ENCODE results near the gene STXBP6. TPM values are rescaled to one million over a fixed set of nuclear protein-coding genes. Genes with fewer than 3 reads are reported as not detected.

STXBP6 gene
- total and polyA plus RNA-seq, 2 of the 13 experiments (the other 11 are each of a cell fraction or from before 2014, with no cell fraction given) = 35.3 to 42.8 TPM

DNA sequence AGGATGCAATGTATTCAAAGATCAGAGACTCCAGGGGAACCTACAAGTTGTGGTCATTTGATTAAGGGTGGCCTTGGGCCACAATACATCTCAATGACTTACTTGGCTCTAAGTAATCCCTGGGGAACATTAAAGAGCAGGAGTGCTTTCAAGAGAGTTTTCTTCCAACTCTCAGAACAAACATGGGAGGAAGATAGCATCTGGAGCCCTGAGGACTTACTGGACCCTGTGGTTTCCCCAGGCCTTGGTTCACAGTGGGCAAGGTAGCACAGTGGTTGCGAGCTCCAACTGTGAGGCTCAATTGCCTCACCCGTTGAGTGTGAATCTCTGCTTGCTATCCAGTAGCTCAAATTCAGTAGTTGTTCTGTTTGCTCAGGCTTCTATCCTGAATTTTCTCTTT, 32.4 kb downstream of the STXBP6 start:
- ATAC-seq = no peak; the same call in 1 of the 3 replicates
- no TSS peak for BruUV-seq (replicated peaks)
- intact Hi-C loops (cut with micrococcal nuclease; ENCODE audit: unreplicated experiment) (no loop called here), in situ Hi-C loops (cut with HindIII; ENCODE audit: extremely low pct_ligation_motif_present, low pct_unique_long_range_greater_than_20kb) (no loop called here)
- no peak overlapping the region for H3K9ac ChIP-seq (ENCODE audit: insufficient read depth, low read depth, low read length)
- H3K36me3 ChIP-seq (replicated peaks in 1 of 2; ENCODE audit: control insufficient read depth in 1 of 2, insufficient read depth in 2 of 2, low read length in 2 of 2) = no peaks in the 10 kb centered on the region
- DNase-seq (ENCODE audit: low spot score) = no peak
- CTCF ChIA-PET (ENCODE audit: low intra/inter-chr PET ratio, low total read pairs) = no interaction called here
- no peak overlapping the region for H3K4me3 ChIP-seq (replicated peaks in 1 of 3; ENCODE audit: insufficient read depth in 1 of 3, low read depth in 2 of 3, low read length in 3 of 3)
- no peaks in the 10 kb centered on the region for H3K27me3 ChIP-seq (ENCODE audit: control insufficient read depth in 1 of 2, insufficient read depth in 2 of 2, low read length in 2 of 2)
- POLR2A ChIA-PET = interaction anchor here (1.3 kb wide), 1 partner anchor 201 kb away, joined by 4 read pairs; no protein-coding TSS in a partner anchor
- H2AFZ ChIP-seq (ENCODE audit: low read length) = no peak overlapping the region
- H3K27ac ChIP-seq (ENCODE audit: extremely low read length, insufficient read depth, low read length) = no peak overlapping the region
- H3K9me3 ChIP-seq (ENCODE audit: low read length) = no peaks in the 10 kb centered on the region
- FAIRE-seq = no peak
- 0 out of 2 replicates have a peak, but pooled peaks have one; percentile 32 for TF ChIP-seq ZNF550 (CRISPR knock-in tag; IDR thresholded peaks at IDR 0.05; ENCODE audit: borderline replicate concordance)
- no peak for TF ChIP-seq KDM1A (CRISPR knock-in tag; IDR thresholded peaks at IDR 0.05)
- TF ChIP-seq ZNF713 (CRISPR knock-in tag; IDR thresholded peaks at IDR 0.05) = 0 out of 2 replicates have a peak, but pooled peaks have one; percentile 50
- no peak for TF ChIP-seq KMT2A (CRISPR knock-in tag; IDR thresholded peaks at IDR 0.05)
- no peak for TF ChIP-seq JUNB (CRISPR knock-in tag; IDR thresholded peaks at IDR 0.05; ENCODE audit: borderline replicate concordance)
- TF ChIP-seq RFXANK (CRISPR knock-in tag; IDR thresholded peaks at IDR 0.05) = no peak
- H3K79me2 ChIP-seq (ENCODE audit: insufficient read depth, low read length) = peaks cover 6% of the 10 kb centered on the region
- H3K4me1 ChIP-seq (ENCODE audit: insufficient read depth, low read length) = peaks cover 31% of the 10 kb centered on the region
- H3K4me2 ChIP-seq (ENCODE audit: low read depth, low read length) = no peak overlapping the region
- WGBS (ENCODE audit: low lambda C conversion rate) = 82% methylated on average over 2 of the region's 2 CpGs
- H4K20me1 ChIP-seq (ENCODE audit: insufficient read depth, low read length) = no peaks in the 10 kb centered on the region

- H4K20me1 ChIP-seq (ENCODE audit: insufficient read depth, low read length) = no peaks in the 10 kb centered on the region
- ChIA-PET CTCF (ENCODE audit: low intra/inter-chr PET ratio, low total read pairs) (no interaction called here), POLR2A (interaction anchor here (0.9 to 1.8 kb wide), 9 partner anchors 10 to 199 kb away, joined by 3 to 8 read pairs (median 4); no protein-coding TSS in a partner anchor)
- FAIRE-seq (peak; percentile 15), DNase-seq (ENCODE audit: low spot score) (peak; percentile 54), ATAC-seq (peak; percentile 45; the same call in 2 of the 3 replicates)
- no peaks in the 10 kb centered on the region for H3K9me3 ChIP-seq (ENCODE audit: low read length)
- no peaks in the 10 kb centered on the region for H3K36me3 ChIP-seq (replicated peaks in 1 of 2; ENCODE audit: control insufficient read depth in 1 of 2, insufficient read depth in 2 of 2, low read length in 2 of 2)
- intact Hi-C loops (cut with micrococcal nuclease; ENCODE audit: unreplicated experiment) = no loop called here
- 0 out of 2 replicates have a peak overlapping the region, but pooled peaks have one; percentile 1 for H3K4me2 ChIP-seq (ENCODE audit: low read depth, low read length)
- BruUV-seq (replicated peaks) = no TSS peak
- H2AFZ ChIP-seq (ENCODE audit: low read length) = no peak overlapping the region
- peaks cover 31% of the 10 kb centered on the region for H3K4me1 ChIP-seq (ENCODE audit: insufficient read depth, low read length)
- no peak overlapping the region for H3K27ac ChIP-seq (ENCODE audit: extremely low read length, insufficient read depth, low read length)
- H3K27me3 ChIP-seq (ENCODE audit: control insufficient read depth in 1 of 2, insufficient read depth in 2 of 2, low read length in 2 of 2) = no peaks in the 10 kb centered on the region
- peaks cover 7% of the 10 kb centered on the region for H3K79me2 ChIP-seq (ENCODE audit: insufficient read depth, low read length)
- in situ Hi-C loops (cut with HindIII; ENCODE audit: extremely low pct_ligation_motif_present, low pct_unique_long_range_greater_than_20kb) = no loop called here
- H3K9ac ChIP-seq (ENCODE audit: insufficient read depth, low read depth, low read length) = no peak overlapping the region
- 99% methylated on average over 1 of the region's 1 CpG for WGBS (ENCODE audit: low lambda C conversion rate)
- H3K4me3 ChIP-seq (replicated peaks in 1 of 3; ENCODE audit: insufficient read depth in 1 of 3, low read depth in 2 of 3, low read length in 3 of 3) = no peak overlapping the region
- TF ChIP-seq MAFF (IDR thresholded peaks at IDR 0.05; ENCODE audit: low read depth, low read length) (peak; percentile 44; the same call in 1 of the 2 replicates), ZMYM2 (CRISPR knock-in tag; IDR thresholded peaks at IDR 0.05) (peak; percentile 48; the same call in 1 of the 2 replicates), RFXANK (CRISPR knock-in tag; IDR thresholded peaks at IDR 0.05) (no peak), SMAD9 (CRISPR knock-in tag; IDR thresholded peaks at IDR 0.05) (no peak), ZBTB20 (CRISPR knock-in tag; IDR thresholded peaks at IDR 0.05; ENCODE audit: borderline replicate concordance, low read depth) (peak; percentile 66; the same call in 1 of the 2 replicates), SOX13 (IDR thresholded peaks at IDR 0.05) (no peak), SOX13 (CRISPR knock-in tag; conservative IDR thresholded peaks at IDR 0.05 in 1 of 2, IDR thresholded peaks at IDR 0.05 in 1 of 2) (0 out of 4 replicates have a peak, but pooled peaks of 1 of the 2 experiments have one; percentile 47), ZNF614 (CRISPR knock-in tag; IDR thresholded peaks at IDR 0.05; ENCODE audit: borderline replicate concordance) (no peak), PHB2 (IDR thresholded peaks at IDR 0.05; ENCODE audit: partially characterized antibody) (no peak), HNF4G (IDR thresholded peaks at IDR 0.05; ENCODE audit: borderline replicate concordance, low read depth, low read length) (peak; percentile 53), HNF4G (CRISPR knock-in tag; IDR thresholded peaks at IDR 0.05; ENCODE audit: borderline replicate concordance, low read depth) (0 out of 2 replicates have a peak, but pooled peaks have one; percentile 51), ZNF343 (CRISPR knock-in tag; IDR thresholded peaks at IDR 0.05) (no peak), DRAP1 (CRISPR knock-in tag; IDR thresholded peaks at IDR 0.05) (no peak)
- TF ChIP-seq, protein P1, sequence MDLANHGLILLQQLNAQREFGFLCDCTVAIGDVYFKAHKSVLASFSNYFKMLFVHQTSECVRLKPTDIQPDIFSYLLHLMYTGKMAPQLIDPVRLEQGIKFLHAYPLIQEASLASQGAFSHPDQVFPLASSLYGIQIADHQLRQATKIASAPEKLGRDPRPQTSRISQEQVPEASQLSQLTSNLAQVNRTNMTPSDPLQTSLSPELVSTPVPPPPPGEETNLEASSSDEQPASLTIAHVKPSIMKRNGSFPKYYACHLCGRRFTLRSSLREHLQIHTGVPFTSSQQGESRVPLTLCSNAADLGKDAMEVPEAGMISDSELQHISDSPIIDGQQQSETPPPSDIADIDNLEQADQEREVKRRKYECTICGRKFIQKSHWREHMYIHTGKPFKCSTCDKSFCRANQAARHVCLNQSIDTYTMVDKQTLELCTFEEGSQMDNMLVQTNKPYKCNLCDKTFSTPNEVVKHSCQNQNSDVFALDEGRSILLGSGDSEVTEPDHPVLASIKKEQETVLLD (CRISPR knock-in tag; IDR thresholded peaks at IDR 0.05; ENCODE audit: low read depth) = no peak
These were observed 34.2 kb downstream of the STXBP6 start for GRCh38 chr14:25015761-25016160.

Measured in HepG2 (cell line).